Measurements from ENCODE around the gene TBC1D22B. TPM values are rescaled to one million over a fixed set of nuclear protein-coding genes. Genes with fewer than 3 reads are reported as not detected.

Gene TBC1D22B
- polyA plus RNA-seq, 1 of the 3 experiments (the other 2 are of a cell fraction): 5.3 TPM

DNA sequence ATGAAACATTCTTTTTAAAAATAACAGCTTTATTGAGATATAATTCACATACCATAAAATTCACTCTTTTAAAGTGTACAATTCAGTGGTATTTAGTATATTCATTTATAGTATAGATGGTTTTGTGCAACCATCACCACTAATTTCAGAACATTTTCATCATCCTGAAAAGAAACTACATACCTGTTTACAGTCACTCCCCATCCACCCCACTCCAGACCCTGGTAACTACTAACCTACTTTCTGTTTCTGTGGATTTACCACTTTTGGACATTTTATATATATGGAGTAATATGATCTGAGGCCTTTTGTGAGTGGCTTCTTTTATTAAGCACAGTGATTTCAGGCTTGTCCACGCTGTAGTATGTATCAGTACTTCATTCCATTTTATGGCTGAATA, 2.9 kb downstream of the TBC1D22B start:
- Histone ChIP-seq H3K9me3 (no peaks in the 10 kb centered on the region), H4K20me1 (ENCODE audit: insufficient read depth) (no peaks in the 10 kb centered on the region), H2AFZ (ENCODE audit: low read depth) (no peak overlapping the region), H3K9me2 (no peaks in the 10 kb centered on the region), H3K27ac (ENCODE audit: low read depth in 2 of 2, low read length in 1 of 2) (no peak overlapping the region), H3K36me3 (replicated peaks in 1 of 2; ENCODE audit: control insufficient read depth in 1 of 2, insufficient read depth in 2 of 2, low read length in 1 of 2) (no peaks in the 10 kb centered on the region), H3K4me1 (ENCODE audit: control insufficient read depth in 1 of 2, insufficient read depth in 2 of 2, low read depth in 1 of 2, low read length in 1 of 2) (peaks cover 10 to 11% of the 10 kb centered on the region in 2 experiments; a peak in 3 of 4 replicates), H3K27me3 (ENCODE audit: insufficient read depth) (no peaks in the 10 kb centered on the region), H3F3A (replicated peaks; ENCODE audit: insufficient read depth) (no peaks in the 10 kb centered on the region), H3K9ac (no peak overlapping the region), H3K79me2 (ENCODE audit: insufficient read depth) (peaks cover 77% of the 10 kb centered on the region), H3K4me2 (no peak overlapping the region), H3K4me3 (ENCODE audit: low read depth in 2 of 2, low read length in 1 of 2) (no peak overlapping the region)
- TF ChIP-seq, protein P1, sequence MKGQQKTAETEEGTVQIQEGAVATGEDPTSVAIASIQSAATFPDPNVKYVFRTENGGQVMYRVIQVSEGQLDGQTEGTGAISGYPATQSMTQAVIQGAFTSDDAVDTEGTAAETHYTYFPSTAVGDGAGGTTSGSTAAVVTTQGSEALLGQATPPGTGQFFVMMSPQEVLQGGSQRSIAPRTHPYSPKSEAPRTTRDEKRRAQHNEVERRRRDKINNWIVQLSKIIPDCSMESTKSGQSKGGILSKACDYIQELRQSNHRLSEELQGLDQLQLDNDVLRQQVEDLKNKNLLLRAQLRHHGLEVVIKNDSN (IDR thresholded peaks at IDR 0.05; ENCODE audit: borderline replicate concordance, low read depth): no peak
- TF ChIP-seq, protein P2, sequence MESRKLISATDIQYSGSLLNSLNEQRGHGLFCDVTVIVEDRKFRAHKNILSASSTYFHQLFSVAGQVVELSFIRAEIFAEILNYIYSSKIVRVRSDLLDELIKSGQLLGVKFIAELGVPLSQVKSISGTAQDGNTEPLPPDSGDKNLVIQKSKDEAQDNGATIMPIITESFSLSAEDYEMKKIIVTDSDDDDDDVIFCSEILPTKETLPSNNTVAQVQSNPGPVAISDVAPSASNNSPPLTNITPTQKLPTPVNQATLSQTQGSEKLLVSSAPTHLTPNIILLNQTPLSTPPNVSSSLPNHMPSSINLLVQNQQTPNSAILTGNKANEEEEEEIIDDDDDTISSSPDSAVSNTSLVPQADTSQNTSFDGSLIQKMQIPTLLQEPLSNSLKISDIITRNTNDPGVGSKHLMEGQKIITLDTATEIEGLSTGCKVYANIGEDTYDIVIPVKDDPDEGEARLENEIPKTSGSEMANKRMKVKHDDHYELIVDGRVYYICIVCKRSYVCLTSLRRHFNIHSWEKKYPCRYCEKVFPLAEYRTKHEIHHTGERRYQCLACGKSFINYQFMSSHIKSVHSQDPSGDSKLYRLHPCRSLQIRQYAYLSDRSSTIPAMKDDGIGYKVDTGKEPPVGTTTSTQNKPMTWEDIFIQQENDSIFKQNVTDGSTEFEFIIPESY (IDR thresholded peaks at IDR 0.05; ENCODE audit: borderline replicate concordance, low read depth): no peak
- no peak for TF ChIP-seq NFIC (IDR thresholded peaks at IDR 0.05; ENCODE audit: borderline replicate concordance)
- no peak for TF ChIP-seq NRF1 (IDR thresholded peaks at IDR 0.05; ENCODE audit: low read depth, low read length)
- no peak for TF ChIP-seq GATA2 (CRISPR knock-in tag; IDR thresholded peaks at IDR 0.05)
- TF ChIP-seq, protein P3, sequence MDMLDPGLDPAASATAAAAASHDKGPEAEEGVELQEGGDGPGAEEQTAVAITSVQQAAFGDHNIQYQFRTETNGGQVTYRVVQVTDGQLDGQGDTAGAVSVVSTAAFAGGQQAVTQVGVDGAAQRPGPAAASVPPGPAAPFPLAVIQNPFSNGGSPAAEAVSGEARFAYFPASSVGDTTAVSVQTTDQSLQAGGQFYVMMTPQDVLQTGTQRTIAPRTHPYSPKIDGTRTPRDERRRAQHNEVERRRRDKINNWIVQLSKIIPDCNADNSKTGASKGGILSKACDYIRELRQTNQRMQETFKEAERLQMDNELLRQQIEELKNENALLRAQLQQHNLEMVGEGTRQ (IDR thresholded peaks at IDR 0.05; ENCODE audit: borderline replicate concordance, low read depth, low read length): no peak
- no peak for TF ChIP-seq MEF2A (IDR thresholded peaks at IDR 0.05; ENCODE audit: borderline replicate concordance, low read depth)
- TF ChIP-seq POLR2AphosphoS5 (IDR thresholded peaks at IDR 0.05; ENCODE audit: low read depth, low read length): no peak
- TF ChIP-seq CHD2 (IDR thresholded peaks at IDR 0.05; ENCODE audit: low read length, partially characterized antibody): no peak
- TF ChIP-seq, protein P4, sequence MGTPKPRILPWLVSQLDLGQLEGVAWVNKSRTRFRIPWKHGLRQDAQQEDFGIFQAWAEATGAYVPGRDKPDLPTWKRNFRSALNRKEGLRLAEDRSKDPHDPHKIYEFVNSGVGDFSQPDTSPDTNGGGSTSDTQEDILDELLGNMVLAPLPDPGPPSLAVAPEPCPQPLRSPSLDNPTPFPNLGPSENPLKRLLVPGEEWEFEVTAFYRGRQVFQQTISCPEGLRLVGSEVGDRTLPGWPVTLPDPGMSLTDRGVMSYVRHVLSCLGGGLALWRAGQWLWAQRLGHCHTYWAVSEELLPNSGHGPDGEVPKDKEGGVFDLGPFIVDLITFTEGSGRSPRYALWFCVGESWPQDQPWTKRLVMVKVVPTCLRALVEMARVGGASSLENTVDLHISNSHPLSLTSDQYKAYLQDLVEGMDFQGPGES (IDR thresholded peaks at IDR 0.05; ENCODE audit: low read depth, low read length): no peak
- no peak for TF ChIP-seq MXI1 (IDR thresholded peaks at IDR 0.05; ENCODE audit: low read depth, low read length)
- TF ChIP-seq RAD21 (IDR thresholded peaks at IDR 0.05; ENCODE audit: low read length): no peak
- TF ChIP-seq RXRA (IDR thresholded peaks at IDR 0.05; ENCODE audit: borderline replicate concordance, low read depth): no peak
- TF ChIP-seq TEAD4 (IDR thresholded peaks at IDR 0.05; ENCODE audit: borderline replicate concordance, insufficient read depth): no peak
- no peak for TF ChIP-seq GABPA (IDR thresholded peaks at IDR 0.05; ENCODE audit: low read depth)
- TF ChIP-seq SMC3 (IDR thresholded peaks at IDR 0.05; ENCODE audit: low read depth, low read length): no peak
- TF ChIP-seq FOXM1 (IDR thresholded peaks at IDR 0.05; ENCODE audit: low read depth): no peak
- TF ChIP-seq, protein P5, sequence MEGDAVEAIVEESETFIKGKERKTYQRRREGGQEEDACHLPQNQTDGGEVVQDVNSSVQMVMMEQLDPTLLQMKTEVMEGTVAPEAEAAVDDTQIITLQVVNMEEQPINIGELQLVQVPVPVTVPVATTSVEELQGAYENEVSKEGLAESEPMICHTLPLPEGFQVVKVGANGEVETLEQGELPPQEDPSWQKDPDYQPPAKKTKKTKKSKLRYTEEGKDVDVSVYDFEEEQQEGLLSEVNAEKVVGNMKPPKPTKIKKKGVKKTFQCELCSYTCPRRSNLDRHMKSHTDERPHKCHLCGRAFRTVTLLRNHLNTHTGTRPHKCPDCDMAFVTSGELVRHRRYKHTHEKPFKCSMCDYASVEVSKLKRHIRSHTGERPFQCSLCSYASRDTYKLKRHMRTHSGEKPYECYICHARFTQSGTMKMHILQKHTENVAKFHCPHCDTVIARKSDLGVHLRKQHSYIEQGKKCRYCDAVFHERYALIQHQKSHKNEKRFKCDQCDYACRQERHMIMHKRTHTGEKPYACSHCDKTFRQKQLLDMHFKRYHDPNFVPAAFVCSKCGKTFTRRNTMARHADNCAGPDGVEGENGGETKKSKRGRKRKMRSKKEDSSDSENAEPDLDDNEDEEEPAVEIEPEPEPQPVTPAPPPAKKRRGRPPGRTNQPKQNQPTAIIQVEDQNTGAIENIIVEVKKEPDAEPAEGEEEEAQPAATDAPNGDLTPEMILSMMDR (IDR thresholded peaks at IDR 0.05): no peak
- no peak for TF ChIP-seq ELF1 (IDR thresholded peaks at IDR 0.05)
- TF ChIP-seq SIN3A (IDR thresholded peaks at IDR 0.05; ENCODE audit: borderline replicate concordance, low read depth, low read length): no peak
- no peak for DNase-seq
- 97% methylated on average over 1 of the region's 1 CpG for WGBS (ENCODE audit: low lambda C conversion rate)
- ChIA-PET POLR2A (no interaction called here), CTCF (no interaction called here)
